ENCODE data around the gene DAND5. TPM values are rescaled to one million over a fixed set of nuclear protein-coding genes. Genes with fewer than 3 reads are reported as not detected.

DAND5 gene
- total and polyA plus RNA-seq, 10 of the 15 experiments (the other 5 are each of a cell fraction or from before 2014, with no cell fraction given), result 0.06 to 0.15 (median 0.12) TPM; not detected in 5

DNA sequence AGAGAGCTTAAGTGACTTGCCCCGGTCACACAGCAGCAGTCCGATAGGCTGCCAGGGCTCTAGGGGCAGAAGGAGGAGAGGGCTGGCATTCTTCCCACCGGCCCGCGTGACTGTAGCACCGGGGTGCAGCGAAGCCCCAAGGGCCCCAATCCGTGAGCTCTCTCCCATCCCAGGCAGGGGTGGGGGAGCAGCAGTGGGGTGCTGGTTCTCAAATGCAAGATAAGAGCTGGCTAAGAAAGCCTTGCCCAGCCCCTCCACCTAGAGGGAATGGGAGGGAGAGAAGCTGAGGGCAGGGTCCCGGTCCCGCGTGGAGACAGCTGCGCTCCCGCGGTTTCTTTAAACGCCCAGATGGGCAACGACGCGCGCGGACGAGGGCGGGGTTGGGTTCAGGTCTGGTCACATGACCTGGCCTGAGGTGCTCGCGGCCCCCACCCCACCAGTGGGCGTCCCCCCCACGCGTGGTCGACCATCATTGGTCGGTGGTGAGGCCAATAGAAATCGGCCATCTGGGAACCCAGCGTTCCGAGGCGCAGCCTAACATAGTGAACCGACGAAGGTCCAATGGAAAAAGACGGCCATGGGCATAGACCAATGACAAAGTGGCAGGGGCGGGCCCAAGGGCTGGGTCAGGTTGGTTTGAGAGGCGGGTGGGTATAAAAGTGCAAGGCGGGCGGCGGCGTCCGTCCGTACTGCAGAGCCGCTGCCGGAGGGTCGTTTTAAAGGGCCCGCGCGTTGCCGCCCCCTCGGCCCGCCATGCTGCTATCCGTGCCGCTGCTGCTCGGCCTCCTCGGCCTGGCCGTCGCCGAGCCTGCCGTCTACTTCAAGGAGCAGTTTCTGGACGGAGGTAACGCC, 31.2 kb upstream of the DAND5 start, which contains the start of gene CALR (continued):
- no peak for TF ChIP-seq MEF2B (IDR thresholded peaks at IDR 0.05; ENCODE audit: partially characterized antibody, poor library complexity, severe bottlenecking)
- peak; percentile 78 for TF ChIP-seq CREB1 (IDR thresholded peaks at IDR 0.05; ENCODE audit: low read depth)
- TF ChIP-seq, protein P1, sequence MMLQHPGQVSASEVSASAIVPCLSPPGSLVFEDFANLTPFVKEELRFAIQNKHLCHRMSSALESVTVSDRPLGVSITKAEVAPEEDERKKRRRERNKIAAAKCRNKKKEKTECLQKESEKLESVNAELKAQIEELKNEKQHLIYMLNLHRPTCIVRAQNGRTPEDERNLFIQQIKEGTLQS (IDR thresholded peaks at IDR 0.05; ENCODE audit: borderline replicate concordance, extremely low read depth, low read depth, low read length), result 0 out of 2 replicates have a peak, but pooled peaks have one; percentile 31
- no peak for TF ChIP-seq ZNF217 (IDR thresholded peaks at IDR 0.05)
- TF ChIP-seq NFIC (IDR thresholded peaks at IDR 0.05; ENCODE audit: low read depth, low read length), result no peak
- TF ChIP-seq BACH1 (IDR thresholded peaks at IDR 0.05; ENCODE audit: borderline replicate concordance), result peak; percentile 98
- TF ChIP-seq, protein P2, sequence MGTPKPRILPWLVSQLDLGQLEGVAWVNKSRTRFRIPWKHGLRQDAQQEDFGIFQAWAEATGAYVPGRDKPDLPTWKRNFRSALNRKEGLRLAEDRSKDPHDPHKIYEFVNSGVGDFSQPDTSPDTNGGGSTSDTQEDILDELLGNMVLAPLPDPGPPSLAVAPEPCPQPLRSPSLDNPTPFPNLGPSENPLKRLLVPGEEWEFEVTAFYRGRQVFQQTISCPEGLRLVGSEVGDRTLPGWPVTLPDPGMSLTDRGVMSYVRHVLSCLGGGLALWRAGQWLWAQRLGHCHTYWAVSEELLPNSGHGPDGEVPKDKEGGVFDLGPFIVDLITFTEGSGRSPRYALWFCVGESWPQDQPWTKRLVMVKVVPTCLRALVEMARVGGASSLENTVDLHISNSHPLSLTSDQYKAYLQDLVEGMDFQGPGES (IDR thresholded peaks at IDR 0.05), result peak; percentile 90
- TF ChIP-seq MYB (IDR thresholded peaks at IDR 0.05; ENCODE audit: borderline replicate concordance, low read depth, low read length), result no peak
- TF ChIP-seq CBFB (IDR thresholded peaks at IDR 0.05; ENCODE audit: low read depth), result peak; percentile 65; the same call in 1 of the 2 replicates
- no peak for TF ChIP-seq RELA (IDR thresholded peaks at IDR 0.05; ENCODE audit: borderline replicate concordance, partially characterized antibody)
- peak; percentile 38; the same call in 1 of the 2 replicates for TF ChIP-seq RUNX3 (IDR thresholded peaks at IDR 0.05; ENCODE audit: low read length)
- TF ChIP-seq PAX5 (IDR thresholded peaks at IDR 0.05; ENCODE audit: borderline replicate concordance, low read depth, low read length), result no peak; the same call in 1 of the 2 replicates
- TF ChIP-seq, protein P3, sequence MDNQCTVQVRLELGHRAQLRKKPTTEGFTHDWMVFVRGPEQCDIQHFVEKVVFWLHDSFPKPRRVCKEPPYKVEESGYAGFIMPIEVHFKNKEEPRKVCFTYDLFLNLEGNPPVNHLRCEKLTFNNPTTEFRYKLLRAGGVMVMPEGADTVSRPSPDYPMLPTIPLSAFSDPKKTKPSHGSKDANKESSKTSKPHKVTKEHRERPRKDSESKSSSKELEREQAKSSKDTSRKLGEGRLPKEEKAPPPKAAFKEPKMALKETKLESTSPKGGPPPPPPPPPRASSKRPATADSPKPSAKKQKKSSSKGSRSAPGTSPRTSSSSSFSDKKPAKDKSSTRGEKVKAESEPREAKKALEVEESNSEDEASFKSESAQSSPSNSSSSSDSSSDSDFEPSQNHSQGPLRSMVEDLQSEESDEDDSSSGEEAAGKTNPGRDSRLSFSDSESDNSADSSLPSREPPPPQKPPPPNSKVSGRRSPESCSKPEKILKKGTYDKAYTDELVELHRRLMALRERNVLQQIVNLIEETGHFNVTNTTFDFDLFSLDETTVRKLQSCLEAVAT (IDR thresholded peaks at IDR 0.05), result no peak
- TF ChIP-seq SUPT20H (IDR thresholded peaks at IDR 0.05; ENCODE audit: borderline replicate concordance, control insufficient read depth, low read depth, low read length), result no peak
- TF ChIP-seq, protein P4, sequence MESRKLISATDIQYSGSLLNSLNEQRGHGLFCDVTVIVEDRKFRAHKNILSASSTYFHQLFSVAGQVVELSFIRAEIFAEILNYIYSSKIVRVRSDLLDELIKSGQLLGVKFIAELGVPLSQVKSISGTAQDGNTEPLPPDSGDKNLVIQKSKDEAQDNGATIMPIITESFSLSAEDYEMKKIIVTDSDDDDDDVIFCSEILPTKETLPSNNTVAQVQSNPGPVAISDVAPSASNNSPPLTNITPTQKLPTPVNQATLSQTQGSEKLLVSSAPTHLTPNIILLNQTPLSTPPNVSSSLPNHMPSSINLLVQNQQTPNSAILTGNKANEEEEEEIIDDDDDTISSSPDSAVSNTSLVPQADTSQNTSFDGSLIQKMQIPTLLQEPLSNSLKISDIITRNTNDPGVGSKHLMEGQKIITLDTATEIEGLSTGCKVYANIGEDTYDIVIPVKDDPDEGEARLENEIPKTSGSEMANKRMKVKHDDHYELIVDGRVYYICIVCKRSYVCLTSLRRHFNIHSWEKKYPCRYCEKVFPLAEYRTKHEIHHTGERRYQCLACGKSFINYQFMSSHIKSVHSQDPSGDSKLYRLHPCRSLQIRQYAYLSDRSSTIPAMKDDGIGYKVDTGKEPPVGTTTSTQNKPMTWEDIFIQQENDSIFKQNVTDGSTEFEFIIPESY (IDR thresholded peaks at IDR 0.05), result no peak
- no peak for TF ChIP-seq TCF7 (IDR thresholded peaks at IDR 0.05; ENCODE audit: borderline replicate concordance)
- TF ChIP-seq NBN (IDR thresholded peaks at IDR 0.05), result 0 out of 2 replicates have a peak, but pooled peaks have one; percentile 14
- peak; percentile 54; the same call in 1 of the 2 replicates for TF ChIP-seq SMARCA5 (IDR thresholded peaks at IDR 0.05)
- TF ChIP-seq EP300 (IDR thresholded peaks at IDR 0.05; ENCODE audit: borderline replicate concordance in 1 of 2, control insufficient read depth in 1 of 2, low read depth in 2 of 2, low read length in 2 of 2), result peak; percentile 8 to 13; a peak in 1 of 4 replicates
- peak; percentile 100 for TF ChIP-seq POLR2AphosphoS5 (IDR thresholded peaks at IDR 0.05; ENCODE audit: low read length)
- TF ChIP-seq, protein P5, sequence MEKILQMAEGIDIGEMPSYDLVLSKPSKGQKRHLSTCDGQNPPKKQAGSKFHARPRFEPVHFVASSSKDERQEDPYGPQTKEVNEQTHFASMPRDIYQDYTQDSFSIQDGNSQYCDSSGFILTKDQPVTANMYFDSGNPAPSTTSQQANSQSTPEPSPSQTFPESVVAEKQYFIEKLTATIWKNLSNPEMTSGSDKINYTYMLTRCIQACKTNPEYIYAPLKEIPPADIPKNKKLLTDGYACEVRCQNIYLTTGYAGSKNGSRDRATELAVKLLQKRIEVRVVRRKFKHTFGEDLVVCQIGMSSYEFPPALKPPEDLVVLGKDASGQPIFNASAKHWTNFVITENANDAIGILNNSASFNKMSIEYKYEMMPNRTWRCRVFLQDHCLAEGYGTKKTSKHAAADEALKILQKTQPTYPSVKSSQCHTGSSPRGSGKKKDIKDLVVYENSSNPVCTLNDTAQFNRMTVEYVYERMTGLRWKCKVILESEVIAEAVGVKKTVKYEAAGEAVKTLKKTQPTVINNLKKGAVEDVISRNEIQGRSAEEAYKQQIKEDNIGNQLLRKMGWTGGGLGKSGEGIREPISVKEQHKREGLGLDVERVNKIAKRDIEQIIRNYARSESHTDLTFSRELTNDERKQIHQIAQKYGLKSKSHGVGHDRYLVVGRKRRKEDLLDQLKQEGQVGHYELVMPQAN (conservative IDR thresholded peaks at IDR 0.05), result peak; percentile 99

All from GM12878 (cell line).